HL-60 (cell line): ENCODE results near the gene KCNJ1.

ENCODE experiments used
- CTCF ChIP-seq: IDR thresholded peaks from one replicate; pipeline ENCODE4 v1.5.1; 2011; ENCODE audit warnings: low read length, control low read depth, inconsistent platforms; ENCODE audit not compliant: insufficient read depth
- GABPA ChIP-seq: IDR thresholded peaks from 2 replicates; pipeline ENCODE4 v1.6.1; 2012; ENCODE audit warnings: low read depth
- POLR2AphosphoS5 ChIP-seq: IDR thresholded peaks from 2 replicates; pipeline ENCODE4 v1.6.1; 2012; ENCODE audit warnings: low read depth
- REST ChIP-seq: IDR thresholded peaks from 2 replicates; pipeline ENCODE4 v1.6.1; 2012; ENCODE audit warnings: low read depth; ENCODE audit not compliant: insufficient replicate concordance
- SPI1 ChIP-seq: IDR thresholded peaks from 2 replicates; pipeline ENCODE4 v1.6.1; 2012; ENCODE audit warnings: low read depth, mild to moderate bottlenecking, borderline replicate concordance

- TF ChIP-seq CTCF (no peak), SPI1 (no peak), REST (no peak), POLR2AphosphoS5 (no peak), GABPA (no peak)
Observed at GRCh38 chr11:128906185-128907050, 39.3 kb upstream of the KCNJ1 start.
